ENCODE results near the gene BPIFA2.
A peak's percentile ranks its signal among the peaks of the same experiment; 100 is the strongest.

Gene BPIFA2

GRCh38 chr20:33163856-33164762 lies 3.9 kb upstream of the BPIFA2 start:
- no peak for TF ChIP-seq CTCF (IDR thresholded peaks at IDR 0.05)

GRCh38 chr20:33164763-33165095 lies 3.2 kb upstream of the BPIFA2 start:
- no peak for TF ChIP-seq CTCF (IDR thresholded peaks at IDR 0.05)

- TF ChIP-seq CTCF (IDR thresholded peaks at IDR 0.05): no peak
Measured at GRCh38 chr20:33165416-33166055, 2.4 kb upstream of the BPIFA2 start.

- TF ChIP-seq CTCF (IDR thresholded peaks at IDR 0.05): no peak
Measured at GRCh38 chr20:33166533-33167113, 1.3 kb upstream of the BPIFA2 start.

GRCh38 chr20:33169176-33169794 lies 1.3 kb downstream of the BPIFA2 start:
- peak; percentile 71 for TF ChIP-seq CTCF (IDR thresholded peaks at IDR 0.05)

- TF ChIP-seq CTCF (IDR thresholded peaks at IDR 0.05): no peak
Measured at GRCh38 chr20:33172781-33173180, 4.8 kb downstream of the BPIFA2 start.

GRCh38 chr20:33175123-33175522 lies 7.2 kb downstream of the BPIFA2 start:
- TF ChIP-seq CTCF (IDR thresholded peaks at IDR 0.05): no peak

All from LNCAP (cell line).